Measurements from ENCODE around the gene SLC7A7.

DNA sequence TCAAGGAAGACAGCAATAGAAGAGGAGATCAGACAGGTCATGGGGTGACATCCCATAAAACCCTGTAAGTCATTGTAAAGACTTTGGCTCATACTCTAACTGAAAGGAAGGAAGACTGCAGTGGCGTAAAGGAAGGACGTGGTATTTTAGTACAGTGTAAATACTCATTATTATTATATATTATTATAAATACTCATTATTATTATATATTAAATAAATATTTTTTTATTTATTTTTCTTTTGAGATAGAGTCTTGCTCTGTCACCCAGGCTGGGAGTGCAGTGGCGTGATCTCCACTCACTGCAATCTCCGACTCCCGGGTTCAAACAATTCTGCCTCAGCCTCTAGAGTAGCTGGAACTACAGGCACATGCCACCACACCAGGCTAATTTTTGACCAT is 41.2 kb upstream of the SLC7A7 start:
- no peak for TF ChIP-seq RFX5 (IDR thresholded peaks at IDR 0.05; ENCODE audit: low read depth, low read length)
- no peak for TF ChIP-seq YY1 (IDR thresholded peaks at IDR 0.05; ENCODE audit: low read depth, low read length)
- no peak for TF ChIP-seq CTCF (IDR thresholded peaks at IDR 0.05 in 2 of 3, conservative IDR thresholded peaks at IDR 0.05 in 1 of 3; ENCODE audit: control insufficient read depth in 2 of 3, extremely low read depth in 1 of 3, insufficient read depth in 1 of 3, low read depth in 3 of 3, low read length in 3 of 3)
- no peak for TF ChIP-seq BRCA1 (IDR thresholded peaks at IDR 0.05; ENCODE audit: low read depth, low read length)
- TF ChIP-seq YBX1 (IDR thresholded peaks at IDR 0.05), result no peak
- no peak for TF ChIP-seq EGR1 (IDR thresholded peaks at IDR 0.05; ENCODE audit: borderline replicate concordance in 1 of 2, low read depth in 2 of 2, low read length in 2 of 2)

All from GM12878 (cell line).